ENCODE measurements around the gene ACSM6.

ACSM6 gene

DNA sequence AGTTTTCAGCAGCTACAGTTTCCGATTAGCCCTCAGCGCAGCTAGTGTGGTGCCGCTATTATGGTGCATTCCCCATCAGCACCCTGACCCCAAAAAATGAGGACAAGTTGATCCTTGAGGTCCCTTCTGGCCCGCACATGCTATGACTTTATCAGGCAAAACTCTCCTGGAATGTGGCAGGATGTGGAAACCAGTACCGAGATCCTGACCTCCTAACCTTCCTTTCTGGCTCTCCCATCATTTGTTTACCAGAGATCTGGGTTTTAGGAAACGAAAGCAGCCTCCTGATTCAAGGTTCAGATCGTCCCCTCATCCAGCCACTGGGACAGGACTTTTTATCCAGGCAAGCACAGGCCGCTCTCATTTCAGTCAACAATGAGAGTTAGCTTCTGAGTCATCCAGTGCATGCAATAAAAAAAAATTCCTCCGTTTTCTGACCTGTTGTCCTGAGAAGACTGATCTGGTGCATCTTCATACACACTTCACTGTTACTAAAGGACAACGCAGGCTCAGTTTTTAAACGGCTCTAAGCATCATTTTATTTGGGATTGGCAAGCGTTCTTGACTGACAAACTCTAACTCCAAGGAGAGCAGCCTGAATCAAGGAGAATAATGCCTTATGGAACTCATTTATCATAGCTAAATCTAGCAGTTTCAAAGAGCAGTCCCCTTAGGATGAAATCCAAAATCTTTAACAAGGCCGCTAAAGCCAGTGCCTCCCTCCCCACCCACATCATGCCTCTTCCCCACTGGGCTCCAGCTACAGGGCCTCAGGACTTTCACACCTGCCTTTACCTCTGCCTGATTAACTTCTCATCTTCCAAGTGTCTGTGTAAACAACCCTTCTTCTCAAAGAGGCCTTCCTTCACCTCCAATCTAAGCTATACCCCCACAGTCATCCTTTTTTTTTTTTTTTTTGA lies 79.6 kb downstream of the ACSM6 start:
- no peak for DNase-seq

DNA sequence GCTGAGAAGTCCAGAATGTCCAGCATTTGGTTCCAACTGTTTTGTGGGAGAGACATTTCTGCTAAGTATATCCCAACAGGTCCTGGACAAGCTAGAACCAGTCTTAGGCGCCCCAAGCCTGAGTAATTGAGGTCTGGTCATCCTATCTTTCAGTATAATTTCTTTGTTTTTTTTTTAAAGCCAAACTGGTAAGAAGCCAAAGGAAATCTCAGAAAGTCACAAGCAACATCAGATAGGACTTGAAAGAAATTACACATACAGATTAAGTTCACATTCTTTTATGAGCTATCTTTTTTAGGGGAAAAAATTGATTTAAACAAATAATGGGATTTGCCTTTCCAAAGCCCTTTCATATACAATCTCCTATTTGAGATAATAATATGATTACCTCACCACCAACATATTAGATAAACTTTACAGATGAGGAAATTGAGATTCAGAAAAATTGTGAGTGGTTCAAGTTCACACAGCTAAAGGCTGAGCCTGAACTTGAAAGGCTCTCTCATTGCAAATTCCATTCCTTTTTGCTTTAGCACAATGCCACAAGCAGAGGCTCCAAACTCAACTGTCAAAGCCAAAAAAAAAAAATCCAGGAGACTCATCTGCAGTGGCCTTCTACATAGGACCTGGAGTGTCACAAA lies 81.8 kb downstream of the ACSM6 start:
- no peak for DNase-seq

DNA sequence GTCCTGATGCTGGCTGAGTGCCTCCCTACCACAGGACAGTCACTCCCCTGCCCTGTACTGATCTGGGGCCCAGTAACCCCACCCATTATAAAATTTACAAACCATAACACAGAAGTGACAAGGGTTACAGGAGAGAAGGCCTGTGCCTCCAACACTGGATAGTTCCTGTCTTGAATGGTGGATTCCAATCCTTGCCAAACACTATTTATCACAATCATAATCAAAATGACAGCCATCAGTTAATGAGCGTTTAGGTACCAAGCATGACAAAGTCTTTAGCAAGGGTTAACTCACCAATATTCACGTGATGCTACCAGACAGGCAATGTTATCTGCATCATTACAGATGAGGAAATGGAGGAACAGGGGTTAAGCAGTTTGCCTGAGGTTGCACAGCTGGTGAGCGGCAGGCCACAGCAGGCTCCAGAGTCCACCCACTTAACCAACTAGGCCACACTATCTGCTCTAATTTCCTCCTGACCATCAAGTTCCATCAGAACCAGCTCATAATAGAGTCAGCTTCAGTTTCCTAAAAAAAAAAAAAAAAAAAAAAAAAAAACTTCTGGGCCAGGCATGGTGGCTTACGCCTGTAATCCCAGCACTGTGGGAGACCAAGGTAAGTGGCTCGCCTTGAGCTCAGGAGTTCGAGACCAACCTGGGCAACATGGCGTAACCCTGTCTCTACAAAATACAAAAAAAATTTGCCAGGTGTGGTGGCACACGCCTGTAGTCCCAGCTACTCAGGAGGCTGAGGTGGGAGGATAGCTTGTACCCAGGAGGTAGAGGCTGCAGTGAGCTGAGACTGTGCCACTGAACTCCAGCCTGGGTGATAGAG lies 82.5 kb downstream of the ACSM6 start:
- DNase-seq: no peak

- no peak for DNase-seq
Observed at GRCh38 chr10:95277201-95277570, 83.1 kb downstream of the ACSM6 start.

DNA sequence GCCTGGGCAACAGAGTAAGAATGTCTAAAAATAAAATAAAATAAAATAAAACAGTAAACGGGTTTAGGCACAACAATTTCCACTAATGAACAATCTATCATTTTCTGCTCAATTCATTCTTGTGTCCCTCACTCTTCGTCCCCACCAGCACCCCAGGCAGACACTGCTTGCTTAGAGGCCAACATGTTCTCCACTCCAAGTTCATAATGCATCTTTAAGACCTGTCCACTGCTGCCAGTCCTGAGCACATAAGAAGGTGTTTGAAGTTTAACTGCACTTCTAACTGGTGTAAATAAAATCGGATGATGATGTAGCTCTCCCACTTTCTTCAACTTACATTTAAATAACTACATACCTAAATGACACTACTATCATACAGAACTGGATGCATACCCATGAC lies 83.6 kb downstream of the ACSM6 start:
- no peak for DNase-seq
